ENCODE measurements around the gene TMEM139.
"Not testable (repeated sequence)": the region's sequence is repeated elsewhere in the genome, so short reads cannot be mapped to it uniquely, and the experiment has no call there.

Gene TMEM139

GRCh38 chr7:143261901-143262300, 22.9 kb upstream of the TMEM139 start:
- H3K27me3 ChIP-seq (ENCODE audit: control insufficient read depth, insufficient read depth, low read length), result peaks cover 7% of the 10 kb centered on the region
- H3K9me3 ChIP-seq (ENCODE audit: control insufficient read depth, insufficient read depth, low read length), result no peaks in the 10 kb centered on the region
- no peaks in the 10 kb centered on the region for H3K36me3 ChIP-seq (ENCODE audit: control insufficient read depth, insufficient read depth, low read length)
- H3K4me3 ChIP-seq (ENCODE audit: low read depth, low read length), result no peak overlapping the region
- no peak overlapping the region for H3K9ac ChIP-seq (ENCODE audit: low read depth, low read length)
- H3K4me1 ChIP-seq (ENCODE audit: control insufficient read depth, insufficient read depth, low read length), result peaks cover 3% of the 10 kb centered on the region

- Histone ChIP-seq H3K4me3 (ENCODE audit: low read depth, low read length) (peak within 1 kb of the TSS; percentile 89), H3K36me3 (ENCODE audit: control insufficient read depth, insufficient read depth, low read length) (no peaks in the 10 kb centered on the region), H3K9me3 (ENCODE audit: control insufficient read depth, insufficient read depth, low read length) (no peaks in the 10 kb centered on the region), H3K9ac (ENCODE audit: low read depth, low read length) (peak within 1 kb of the TSS; percentile 83), H3K4me1 (ENCODE audit: control insufficient read depth, insufficient read depth, low read length) (peaks cover 3% of the 10 kb centered on the region), H3K27me3 (ENCODE audit: control insufficient read depth, insufficient read depth, low read length) (peaks cover 7% of the 10 kb centered on the region)
These were observed 21.2 kb upstream of the TMEM139 start, which contains the start of gene GSTK1 for GRCh38 chr7:143263266-143264195. Gene GSTK1 (plus strand): TSS chr7:143263441. CDS start chr7:143263514, 73 bp downstream.

GRCh38 chr7:143264196-143264568, 20.6 kb upstream of the TMEM139 start:
- H3K4me1 ChIP-seq (ENCODE audit: control insufficient read depth, insufficient read depth, low read length); H3K27me3 ChIP-seq (ENCODE audit: control insufficient read depth, insufficient read depth, low read length); H3K9me3 ChIP-seq (ENCODE audit: control insufficient read depth, insufficient read depth, low read length); H3K36me3 ChIP-seq (ENCODE audit: control insufficient read depth, insufficient read depth, low read length); H3K9ac ChIP-seq (ENCODE audit: low read depth, low read length): not testable (repeated sequence)
- H3K4me3 ChIP-seq (ENCODE audit: low read depth, low read length), result peak overlapping the region; percentile 89

GRCh38 chr7:143265017-143265693, 19.6 kb upstream of the TMEM139 start:
- H3K36me3 ChIP-seq (ENCODE audit: control insufficient read depth, insufficient read depth, low read length), result no peaks in the 10 kb centered on the region
- no peak overlapping the region for H3K4me3 ChIP-seq (ENCODE audit: low read depth, low read length)
- H3K27me3 ChIP-seq (ENCODE audit: control insufficient read depth, insufficient read depth, low read length), result peaks cover 7% of the 10 kb centered on the region
- H3K9ac ChIP-seq (ENCODE audit: low read depth, low read length), result no peak overlapping the region
- peaks cover 3% of the 10 kb centered on the region for H3K4me1 ChIP-seq (ENCODE audit: control insufficient read depth, insufficient read depth, low read length)
- H3K9me3 ChIP-seq (ENCODE audit: control insufficient read depth, insufficient read depth, low read length), result no peaks in the 10 kb centered on the region

- Histone ChIP-seq H3K4me3 (ENCODE audit: low read depth, low read length) (no peak overlapping the region), H3K9ac (ENCODE audit: low read depth, low read length) (no peak overlapping the region), H3K27me3 (ENCODE audit: control insufficient read depth, insufficient read depth, low read length) (peaks cover 7% of the 10 kb centered on the region), H3K9me3 (ENCODE audit: control insufficient read depth, insufficient read depth, low read length) (no peaks in the 10 kb centered on the region), H3K36me3 (ENCODE audit: control insufficient read depth, insufficient read depth, low read length) (no peaks in the 10 kb centered on the region), H3K4me1 (ENCODE audit: control insufficient read depth, insufficient read depth, low read length) (no peaks in the 10 kb centered on the region)
These were observed 15.5 kb upstream of the TMEM139 start for GRCh38 chr7:143269251-143269650.

DNA sequence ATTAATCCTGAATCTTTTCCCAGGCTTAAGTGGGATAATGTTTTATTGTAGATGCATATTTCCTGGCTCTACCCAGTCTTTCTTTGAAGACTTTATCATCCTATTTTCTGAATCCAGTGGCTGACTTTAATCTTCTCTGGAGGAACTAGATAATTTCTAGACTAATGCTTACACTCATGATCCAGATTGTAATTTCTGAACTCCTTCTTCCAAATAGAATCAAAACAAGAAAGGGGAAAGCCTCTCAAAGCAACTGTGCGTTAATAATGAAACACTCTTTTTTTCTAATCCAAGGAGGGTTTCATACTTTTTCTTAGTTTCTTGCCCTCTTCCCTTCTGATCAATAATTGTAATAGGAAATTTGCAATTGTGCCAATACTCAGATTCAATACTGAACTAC, 13.5 kb upstream of the TMEM139 start:
- Histone ChIP-seq H3K36me3 (ENCODE audit: control insufficient read depth, insufficient read depth, low read length) (no peaks in the 10 kb centered on the region), H3K27me3 (ENCODE audit: control insufficient read depth, insufficient read depth, low read length) (no peaks in the 10 kb centered on the region), H3K9ac (ENCODE audit: low read depth, low read length) (no peak overlapping the region), H3K4me1 (ENCODE audit: control insufficient read depth, insufficient read depth, low read length) (no peaks in the 10 kb centered on the region), H3K4me3 (ENCODE audit: low read depth, low read length) (no peak overlapping the region), H3K9me3 (ENCODE audit: control insufficient read depth, insufficient read depth, low read length) (no peaks in the 10 kb centered on the region)

- H3K4me3 ChIP-seq (ENCODE audit: low read depth, low read length), result no peak overlapping the region
- no peaks in the 10 kb centered on the region for H3K27me3 ChIP-seq (ENCODE audit: control insufficient read depth, insufficient read depth, low read length)
- H3K36me3 ChIP-seq (ENCODE audit: control insufficient read depth, insufficient read depth, low read length), result no peaks in the 10 kb centered on the region
- H3K9ac ChIP-seq (ENCODE audit: low read depth, low read length), result no peak overlapping the region
- H3K4me1 ChIP-seq (ENCODE audit: control insufficient read depth, insufficient read depth, low read length), result no peaks in the 10 kb centered on the region
- no peaks in the 10 kb centered on the region for H3K9me3 ChIP-seq (ENCODE audit: control insufficient read depth, insufficient read depth, low read length)
These were observed 11.9 kb upstream of the TMEM139 start for GRCh38 chr7:143272871-143273270.

- Histone ChIP-seq H3K27me3 (ENCODE audit: control insufficient read depth, insufficient read depth, low read length) (peaks cover 16% of the 10 kb centered on the region), H3K9ac (ENCODE audit: low read depth, low read length) (no peak overlapping the region), H3K4me1 (ENCODE audit: control insufficient read depth, insufficient read depth, low read length) (peaks cover 12% of the 10 kb centered on the region), H3K9me3 (ENCODE audit: control insufficient read depth, insufficient read depth, low read length) (no peaks in the 10 kb centered on the region), H3K36me3 (ENCODE audit: control insufficient read depth, insufficient read depth, low read length) (no peaks in the 10 kb centered on the region), H3K4me3 (ENCODE audit: low read depth, low read length) (no peak overlapping the region)
These were observed 5.3 kb upstream of the TMEM139 start for GRCh38 chr7:143279186-143280098.

GRCh38 chr7:143280160-143280559, 4.6 kb upstream of the TMEM139 start:
- Histone ChIP-seq H3K27me3 (ENCODE audit: control insufficient read depth, insufficient read depth, low read length) (peaks cover 20% of the 10 kb centered on the region), H3K9ac (ENCODE audit: low read depth, low read length) (no peak overlapping the region)

DNA sequence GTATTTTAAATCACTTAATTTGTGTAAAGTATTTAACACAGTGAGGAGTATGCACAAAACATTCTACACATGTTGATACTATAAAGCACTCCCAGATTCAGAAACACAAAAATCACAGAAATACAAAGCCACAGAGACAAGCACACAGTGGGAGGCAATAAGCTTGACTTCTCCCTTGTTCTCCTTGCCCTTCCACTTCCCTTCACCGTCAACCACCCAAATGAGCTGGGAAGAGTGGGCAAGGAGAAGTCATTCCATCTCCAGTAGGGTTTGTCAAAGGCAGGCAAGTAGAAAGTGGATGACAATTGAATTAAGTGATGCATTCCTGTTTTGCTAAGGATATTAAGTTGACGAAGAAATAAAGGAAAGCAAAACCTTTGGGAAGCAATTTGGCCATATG, 4.2 kb upstream of the TMEM139 start:
- no peak overlapping the region for H3K4me3 ChIP-seq (ENCODE audit: low read depth, low read length)
- H3K9me3 ChIP-seq (ENCODE audit: control insufficient read depth, insufficient read depth, low read length), result no peaks in the 10 kb centered on the region
- H3K36me3 ChIP-seq (ENCODE audit: control insufficient read depth, insufficient read depth, low read length), result no peaks in the 10 kb centered on the region
- peaks cover 18% of the 10 kb centered on the region for H3K4me1 ChIP-seq (ENCODE audit: control insufficient read depth, insufficient read depth, low read length)
- peaks cover 24% of the 10 kb centered on the region for H3K27me3 ChIP-seq (ENCODE audit: control insufficient read depth, insufficient read depth, low read length)
- no peak overlapping the region for H3K9ac ChIP-seq (ENCODE audit: low read depth, low read length)

More at GRCh38 chr7:143280160-143280559, 4.6 kb upstream of the TMEM139 start:
- Histone ChIP-seq H3K9me3 (ENCODE audit: control insufficient read depth, insufficient read depth, low read length) (no peaks in the 10 kb centered on the region), H3K4me1 (ENCODE audit: control insufficient read depth, insufficient read depth, low read length) (peaks cover 15% of the 10 kb centered on the region), H3K36me3 (ENCODE audit: control insufficient read depth, insufficient read depth, low read length) (no peaks in the 10 kb centered on the region), H3K4me3 (ENCODE audit: low read depth, low read length) (no peak overlapping the region)

GRCh38 chr7:143281529-143281928, 3.2 kb upstream of the TMEM139 start:
- no peaks in the 10 kb centered on the region for H3K9me3 ChIP-seq (ENCODE audit: control insufficient read depth, insufficient read depth, low read length)
- H3K36me3 ChIP-seq (ENCODE audit: control insufficient read depth, insufficient read depth, low read length), result no peaks in the 10 kb centered on the region
- peaks cover 33% of the 10 kb centered on the region for H3K27me3 ChIP-seq (ENCODE audit: control insufficient read depth, insufficient read depth, low read length)
- H3K4me3 ChIP-seq (ENCODE audit: low read depth, low read length), result no peak overlapping the region
- H3K4me1 ChIP-seq (ENCODE audit: control insufficient read depth, insufficient read depth, low read length), result peaks cover 18% of the 10 kb centered on the region
- H3K9ac ChIP-seq (ENCODE audit: low read depth, low read length), result no peak overlapping the region

Measured in iPS-15b (cell line).